ENCODE measurements around the gene MINDY1.

MINDY1 gene

GRCh38 chr1:151011154-151011850 is 4.6 kb upstream of the MINDY1 start:
- DNase-seq = no peak

DNA sequence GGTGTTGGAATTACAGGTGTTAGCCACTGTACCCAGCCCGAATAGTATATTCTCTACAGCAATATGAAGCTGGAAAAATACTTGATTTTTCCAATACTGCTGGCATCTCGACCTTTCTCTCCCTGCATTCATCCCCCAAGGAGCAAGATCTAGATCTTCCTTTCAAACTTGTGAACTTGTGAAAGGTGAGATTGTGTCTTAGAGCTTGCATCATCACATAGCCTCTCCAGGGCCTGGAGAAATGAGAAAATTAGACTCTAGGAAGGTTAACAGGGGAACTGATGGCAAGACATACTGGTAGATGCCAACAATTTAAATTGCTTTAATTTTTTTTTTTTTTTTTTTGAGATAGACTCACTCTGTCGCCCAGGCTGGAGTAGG is 3.6 kb upstream of the MINDY1 start:
- no peak for DNase-seq

DNA sequence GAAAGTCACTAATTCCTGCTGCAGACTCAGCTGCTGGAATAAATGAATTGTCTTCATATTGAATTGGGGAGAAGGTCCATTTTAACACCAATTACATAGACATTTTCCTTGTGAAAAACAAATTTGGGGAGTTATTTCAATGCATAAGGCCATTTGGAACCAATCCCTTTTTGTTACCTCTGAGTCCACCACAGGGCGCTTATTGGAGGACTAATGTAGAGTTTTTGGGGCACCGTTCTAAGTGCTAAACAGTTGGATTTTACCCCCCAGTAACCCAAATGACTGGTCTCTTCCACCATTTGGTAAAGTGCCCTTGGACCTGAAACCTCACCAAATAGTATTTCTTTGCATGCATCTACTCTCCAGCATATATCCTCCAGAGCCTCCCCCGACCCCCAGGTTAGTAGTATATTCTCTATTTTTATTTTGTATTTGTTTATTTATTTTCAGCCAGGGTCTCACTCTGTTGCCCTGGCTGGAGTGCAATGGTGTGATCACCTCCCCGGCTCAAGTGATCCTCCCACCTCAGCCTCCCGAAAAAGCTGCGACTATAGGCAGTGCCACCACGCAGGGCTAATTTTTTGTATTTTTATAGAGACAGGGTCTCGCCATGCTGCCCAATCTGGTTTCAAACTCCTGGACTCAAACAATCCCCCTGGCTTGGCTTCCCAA is 3.1 kb upstream of the MINDY1 start:
- no peak for DNase-seq

DNA sequence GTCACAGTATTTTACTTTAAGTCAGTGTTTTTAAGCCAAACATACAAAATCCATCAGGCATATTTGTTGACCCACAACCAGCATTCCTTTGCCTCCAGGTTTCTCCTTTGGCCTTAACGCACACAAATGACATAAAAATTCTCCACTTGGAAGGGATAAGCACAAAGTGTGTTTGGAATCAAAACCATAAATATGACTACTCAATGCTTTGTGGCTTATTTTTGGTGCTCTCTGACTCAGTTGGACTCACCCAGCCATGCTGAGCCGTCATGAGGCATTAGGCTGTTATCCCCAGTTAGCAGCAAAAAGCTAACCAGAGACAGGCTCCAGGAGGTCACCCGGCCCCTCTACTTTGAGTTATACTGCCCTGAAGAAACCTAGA is 2.5 kb upstream of the MINDY1 start:
- DNase-seq = no peak

GRCh38 chr1:151008244-151009205 is 1.8 kb upstream of the MINDY1 start, which contains the start of gene PRUNE1:
Gene PRUNE1 (plus strand): TSS chr1:151008449. CDS start chr1:151008633, 184 bp downstream.
- peak; percentile 99 for DNase-seq

DNA sequence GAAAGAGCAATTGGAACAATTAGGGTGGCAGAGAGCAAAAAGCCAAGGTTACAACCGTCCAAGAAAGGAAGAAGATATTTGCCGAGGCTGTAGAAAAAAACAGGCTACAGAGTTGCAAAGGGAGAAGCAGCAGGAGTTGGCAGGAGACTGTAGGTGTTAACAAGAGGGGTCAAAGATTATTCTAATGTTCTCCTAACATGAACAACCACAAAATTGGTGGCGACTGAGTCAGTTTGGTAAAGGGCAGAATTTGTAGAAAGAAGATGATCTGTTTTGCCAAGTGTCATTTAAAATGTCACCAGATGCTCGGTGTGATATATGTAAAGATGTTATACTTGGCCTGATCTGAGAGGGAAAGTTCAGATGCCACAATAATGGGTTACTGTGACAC is 1.1 kb upstream of the MINDY1 start:
- no peak for DNase-seq

GRCh38 chr1:151005729-151006319 is 878 bp downstream of the MINDY1 start:
- DNase-seq = no peak

DNA sequence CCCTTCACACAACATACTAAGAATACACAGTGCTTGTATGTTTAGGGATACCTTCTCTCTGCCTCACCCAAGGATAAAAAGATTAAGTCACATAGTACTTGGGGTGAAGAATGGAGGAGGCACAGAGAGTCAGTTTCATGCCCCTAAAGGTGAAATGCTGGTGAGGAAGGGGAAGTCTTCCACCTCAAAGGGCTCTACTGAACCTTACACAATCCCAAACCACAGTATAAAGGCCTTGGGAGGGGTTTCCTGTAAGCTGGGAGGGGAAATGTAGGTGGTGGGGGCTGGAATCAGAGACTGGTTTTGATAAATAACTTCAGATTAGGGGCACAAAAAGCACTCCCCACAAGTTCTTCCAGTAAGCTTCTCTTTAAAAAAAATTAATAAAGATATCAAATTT is 3.5 kb downstream of the MINDY1 start:
- no peak for DNase-seq

DNA sequence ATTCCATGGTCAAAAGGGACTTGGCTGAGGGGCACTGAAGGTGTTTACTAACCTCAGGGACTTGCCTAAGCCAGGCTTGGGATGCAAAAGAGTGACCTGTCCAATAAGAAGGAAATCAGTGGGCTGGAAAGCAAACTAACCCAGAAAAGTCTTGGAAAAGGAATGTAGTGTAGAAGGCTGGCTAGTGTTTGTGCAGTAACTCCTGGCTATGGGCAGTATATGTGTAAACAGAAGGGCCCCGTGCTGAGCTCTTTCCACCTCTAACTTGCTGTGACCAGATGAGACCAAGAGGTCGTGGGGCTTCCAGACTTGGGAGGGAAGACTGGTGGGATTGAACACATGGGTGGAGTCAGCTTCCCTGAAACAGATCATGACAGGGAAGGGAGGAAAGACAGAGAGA is 4.1 kb downstream of the MINDY1 start:
- DNase-seq = no peak

- no peak for DNase-seq
Measured at GRCh38 chr1:151002051-151002450, 4.7 kb downstream of the MINDY1 start.

GRCh38 chr1:151001602-151002001 is 5.1 kb downstream of the MINDY1 start:
- no peak for DNase-seq

- DNase-seq = no peak
Measured at GRCh38 chr1:151000408-151000807, 6.3 kb downstream of the MINDY1 start.

DNA sequence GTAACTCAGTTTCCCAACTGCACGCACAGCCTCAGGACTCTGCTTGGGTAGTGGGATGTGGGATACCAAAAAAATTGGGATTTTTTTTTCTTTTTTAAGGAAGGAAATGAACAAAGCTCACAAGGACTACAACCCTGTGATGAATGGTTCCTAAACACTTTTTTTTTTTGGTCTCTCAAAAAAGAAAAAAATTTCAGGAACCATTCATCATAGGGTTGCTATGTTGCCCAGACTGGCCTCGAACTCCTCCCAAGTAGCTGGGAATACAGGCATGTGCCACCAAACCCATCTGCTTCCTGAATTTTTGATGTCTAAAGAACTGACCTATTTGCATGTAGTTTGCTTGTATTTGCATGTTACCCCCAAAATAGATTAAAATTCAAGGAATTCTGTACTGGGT is 6.8 kb downstream of the MINDY1 start:
- DNase-seq = no peak

- DNase-seq = no peak
Measured at GRCh38 chr1:150999051-150999674, 7.5 kb downstream of the MINDY1 start.

DNA sequence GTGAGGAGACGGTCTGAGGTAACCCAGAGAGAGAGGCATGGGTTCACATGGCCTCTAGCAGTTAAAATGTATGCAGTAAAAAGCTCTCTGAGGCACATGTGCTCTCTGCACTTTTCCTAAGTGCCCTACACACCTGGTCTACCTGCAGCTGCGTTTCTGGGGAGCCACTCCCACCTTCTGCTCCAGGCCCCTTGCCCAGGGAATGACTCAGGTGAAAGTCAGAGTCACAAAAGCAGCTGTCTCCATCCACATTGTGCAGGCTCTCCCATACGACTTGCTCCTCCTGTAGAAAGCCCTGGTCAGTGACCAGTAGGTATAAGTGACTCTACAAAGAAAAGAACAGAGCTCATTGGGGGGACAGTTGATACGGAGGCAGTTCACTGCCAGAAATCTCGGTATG is 8.8 kb downstream of the MINDY1 start:
- no peak for DNase-seq

DNA sequence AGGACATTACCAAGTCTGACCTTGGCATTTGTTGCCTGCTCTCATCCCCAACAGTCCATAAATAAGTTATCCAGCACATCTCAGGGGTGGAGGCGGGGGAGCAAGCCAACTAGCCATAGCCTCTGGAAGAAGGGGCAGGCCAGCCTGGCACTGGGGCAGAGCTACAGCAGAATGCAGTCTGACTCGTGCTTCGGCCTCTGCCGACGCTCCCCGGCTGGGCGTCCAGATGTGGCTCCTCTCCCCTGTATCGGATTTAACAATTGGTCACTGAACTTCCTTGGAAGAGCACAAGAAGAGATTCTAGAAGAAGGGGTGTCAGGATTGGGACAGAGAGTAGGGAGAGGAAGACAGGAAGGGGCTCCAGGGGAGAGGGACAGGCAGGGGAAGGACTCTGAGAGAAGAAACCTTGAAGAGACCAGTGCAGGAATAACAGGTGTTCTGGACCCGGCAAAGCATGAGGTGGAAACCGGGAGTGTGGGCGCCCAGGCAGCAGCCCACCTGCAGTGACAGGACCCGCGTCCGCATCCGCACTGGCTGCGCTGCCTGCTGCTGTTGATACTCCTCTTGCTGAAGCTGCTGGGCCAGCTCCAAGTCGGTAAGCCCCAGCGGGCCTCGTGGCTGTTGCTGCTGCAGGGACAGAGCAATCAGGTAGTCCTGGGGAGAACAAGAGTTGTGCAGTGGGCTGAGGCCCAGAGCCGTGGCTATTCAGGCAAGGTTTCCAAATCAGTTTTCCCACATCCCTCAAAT is 9.4 kb downstream of the MINDY1 start:
- no peak for DNase-seq

DNA sequence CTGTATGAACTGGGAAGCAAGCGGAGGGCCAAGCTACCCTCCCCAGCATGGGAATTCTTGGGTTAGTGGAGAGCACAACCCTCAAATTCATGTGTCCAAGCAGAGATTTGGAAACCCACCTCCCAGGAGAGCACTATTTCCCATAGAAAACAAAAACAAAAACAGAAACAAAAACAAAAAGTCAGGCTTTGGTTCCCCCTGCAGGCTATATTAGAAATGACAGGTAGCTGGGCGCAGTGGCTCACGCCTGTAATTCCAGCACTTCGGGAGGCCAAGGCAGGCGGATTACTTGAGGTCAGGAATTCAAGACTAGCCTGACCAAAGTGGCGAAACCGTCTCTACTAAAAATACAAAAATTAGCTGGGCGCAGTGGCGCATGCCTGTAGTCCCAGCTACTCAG is 10.8 kb downstream of the MINDY1 start:
- DNase-seq = no peak

DNA sequence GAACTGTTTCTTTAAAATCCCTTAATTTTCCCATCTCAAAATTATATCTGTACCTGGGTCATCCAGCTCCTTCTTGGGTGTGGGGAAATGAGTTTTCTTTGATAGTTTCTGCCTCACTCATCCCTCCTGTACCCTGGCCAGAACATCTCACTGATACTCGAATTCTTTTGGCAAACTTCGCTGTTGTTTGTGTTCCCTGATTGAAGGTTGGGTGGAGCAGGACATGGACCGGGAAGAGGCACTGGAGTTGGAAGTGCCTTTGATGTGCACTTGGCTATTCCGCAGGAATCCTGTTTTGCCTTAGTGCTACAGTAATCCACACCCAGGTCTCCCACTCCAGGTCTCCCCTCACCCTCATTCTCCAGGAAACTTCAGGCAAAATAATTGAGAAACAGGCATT is 11.2 kb downstream of the MINDY1 start:
- no peak for DNase-seq

DNA sequence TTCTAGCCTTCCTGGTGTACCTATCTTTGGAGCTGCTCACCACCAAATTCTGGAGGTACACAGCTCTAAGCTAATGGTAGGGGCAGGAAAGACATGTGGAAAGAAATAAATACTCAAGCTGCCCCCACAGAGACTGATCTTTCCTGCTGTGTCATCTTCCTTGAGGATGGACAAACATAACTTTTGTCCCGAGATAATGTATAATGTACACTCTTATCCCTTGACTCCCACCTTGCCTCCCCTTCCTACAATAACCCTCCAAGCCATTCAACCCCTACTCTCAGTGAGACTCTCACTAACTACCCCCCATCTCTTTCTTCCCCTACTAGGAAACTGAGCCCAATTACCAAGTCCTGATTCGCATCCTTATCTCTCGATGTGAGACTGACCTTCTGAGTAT is 12.5 kb downstream of the MINDY1 start:
- DNase-seq = no peak

- no peak for DNase-seq
Measured at GRCh38 chr1:150992626-150993025, 14.1 kb downstream of the MINDY1 start.

- no peak for DNase-seq
Measured at GRCh38 chr1:150987924-150988323, 18.8 kb downstream of the MINDY1 start.
